SK-N-SH (cell line): ENCODE measurements around the gene LPAR1.

Experiments
- CTCF ChIP-seq: fragments of 200-600 bp; sonication (generic); IDR thresholded peaks from 2 replicates; pipeline ENCODE4 v1.6.1; 2017; ENCODE audit warnings: antibody characterized with exemption, mild to moderate bottlenecking, moderate library complexity
- EP300 ChIP-seq, 2 experiments: IDR thresholded peaks; 2 replicates each; pipeline versions ENCODE4 v1.4.0 to v1.6.1; 2012; ENCODE audit warnings: borderline replicate concordance in 1 of 2, low read depth in 1 of 2, low read length in 1 of 2
- GATA2 ChIP-seq: sonication (generic); formaldehyde crosslinking; IDR thresholded peaks from 2 replicates; pipeline ENCODE4 v1.5.0; 2020; ENCODE audit warnings: mild to moderate bottlenecking, missing genetic modification reagents
- IRF3 ChIP-seq: fragments of 150-350 bp; IDR thresholded peaks from 2 replicates; pipeline ENCODE4 v1.6.1; 2016; ENCODE audit warnings: mild to moderate bottlenecking, low read depth, low read length
- JUND ChIP-seq: IDR thresholded peaks from 2 replicates; pipeline ENCODE4 v1.4.0; 2012
- POLR2AphosphoS5 ChIP-seq: IDR thresholded peaks from 2 replicates; pipeline ENCODE4 v1.6.1; 2012; ENCODE audit warnings: low read depth, low read length
- SIN3A ChIP-seq: IDR thresholded peaks from 2 replicates; pipeline ENCODE4 v1.6.1; 2012; ENCODE audit warnings: low read depth, mild to moderate bottlenecking, low read length, moderate library complexity, borderline replicate concordance
- USF2 ChIP-seq: fragments of 150-350 bp; IDR thresholded peaks from 2 replicates; pipeline ENCODE4 v1.6.1; 2017; ENCODE audit warnings: antibody characterized with exemption, low read length, low read depth, borderline replicate concordance

GRCh38 chr9:110938242-110938641, 100.0 kb downstream of the LPAR1 start:
- TF ChIP-seq CTCF (no peak), POLR2AphosphoS5 (no peak), SIN3A (no peak), IRF3 (no peak), USF2 (no peak), JUND (no peak), EP300 (IDR thresholded peaks at IDR 0.05; ENCODE audit: borderline replicate concordance in 1 of 2, low read depth in 1 of 2, low read length in 1 of 2) (no peak), GATA2 (CRISPR knock-in tag) (no peak)
